Endothelial cell of umbilical vein (primary cell): Measurements from ENCODE around the gene DNAJC28. TPM values are rescaled to one million over a fixed set of nuclear protein-coding genes. Genes with fewer than 3 reads are reported as not detected.

ENCODE experiments used
- BruUV-seq: library from RNA; stranded (reverse); fragments of 400-500 nt; replicated peaks from 2 replicates; lab custom pipeline; 2021; lab: Mats Ljungman, UMichigan
- CTCF ChIA-PET: fragments of 300-600, 350-600 bp; sonication (Branson Sonifier 250); formaldehyde crosslinking; loops from one replicate; lab custom pipeline; 2021; ENCODE audit warnings: antibody characterized with exemption, inconsistent platforms; lab: Charles Lee
- POLR2A ChIA-PET: fragments of 300-600, 350-600 bp; sonication (Branson Sonifier 250); formaldehyde crosslinking; loops from one replicate; lab custom pipeline; 2021; ENCODE audit warnings: antibody characterized with exemption, inconsistent platforms; lab: Charles Lee
- DNase-seq: peaks from one replicate; pipeline ENCODE4 v3.0.0-alpha.2; 2011; ENCODE audit warnings: low read depth, low spot score
- FAIRE-seq: peaks from 2 replicates; lab custom pipeline; 2011; peaks lifted over from hg19 to GRCh38; lab: Jason Lieb, UNC
- H2AFZ ChIP-seq: 2 replicates; pipeline ENCODE4 v1.6.0; 2012; ENCODE audit warnings: low read depth, low read length, control low read depth, inconsistent platforms
- H3K27ac ChIP-seq: 2 replicates; pipeline ENCODE4 v1.5.1; 2011; ENCODE audit warnings: low read depth, mild to moderate bottlenecking, control low read depth, low read length, moderate library complexity; ENCODE audit not compliant: insufficient read depth
- H3K27me3 ChIP-seq, 2 experiments: 2 replicates each; pipeline versions ENCODE4 v1.6.0 to v1.6.1; 2011; ENCODE audit warnings: low read length in 2 of 2, mixed read lengths in 1 of 2; ENCODE audit not compliant: control insufficient read depth in 2 of 2, insufficient read depth in 2 of 2
- H3K36me3 ChIP-seq, 2 experiments: 2 replicates in 1 of 2; 3 replicates in 1 of 2; pipeline ENCODE4 v1.5.1; 2011; ENCODE audit warnings: low read length in 2 of 2, mild to moderate bottlenecking in 1 of 2, moderate library complexity in 1 of 2; ENCODE audit not compliant: control insufficient read depth in 2 of 2, insufficient read depth in 2 of 2; ENCODE audit errors: extremely low read depth in 1 of 2
- H3K4me1 ChIP-seq: 3 replicates; pipeline ENCODE4 v1.5.1; 2011; ENCODE audit warnings: mild to moderate bottlenecking, low read length; ENCODE audit not compliant: control insufficient read depth, insufficient read depth; ENCODE audit errors: extremely low read depth
- H3K4me2 ChIP-seq: 2 replicates; pipeline ENCODE4 v1.6.1; 2011; ENCODE audit warnings: low read length, control low read depth, mixed read lengths; ENCODE audit not compliant: insufficient read depth
- H3K4me3 ChIP-seq, 3 experiments: fragments of 200-600 bp in 1 of 3; sonication (generic), shearing (Covaris generic) in 1 of 3; replicated peaks in 1 of 3; 2 replicates each; pipeline ENCODE4 v1.5.1; 2011 to 2016; ENCODE audit warnings: control low read depth in 3 of 3, low read length in 3 of 3, mild to moderate bottlenecking in 2 of 3, inconsistent platforms in 1 of 3, low read depth in 1 of 3, moderate library complexity in 1 of 3; ENCODE audit not compliant: insufficient read depth in 1 of 3
- H3K79me2 ChIP-seq: 2 replicates; pipeline ENCODE4 v1.6.0; 2012; ENCODE audit warnings: low read length, inconsistent platforms; ENCODE audit not compliant: control insufficient read depth, insufficient read depth
- H3K9ac ChIP-seq: replicated peaks from 2 replicates; pipeline ENCODE3; 2011; ENCODE audit warnings: low read length, control low read depth; ENCODE audit not compliant: insufficient read depth; ENCODE audit errors: extremely low read depth
- H3K9me1 ChIP-seq: replicated peaks from 3 replicates; pipeline ENCODE4 v1.6.0; 2011; ENCODE audit warnings: mild to moderate bottlenecking, low read length; ENCODE audit not compliant: control insufficient read depth, insufficient read depth; ENCODE audit errors: extremely low read depth
- H3K9me3 ChIP-seq: replicated peaks from 2 replicates; pipeline ENCODE4 v1.5.1; 2012; ENCODE audit warnings: low read length, inconsistent platforms; ENCODE audit not compliant: control insufficient read depth, insufficient read depth
- H4K20me1 ChIP-seq: replicated peaks from 2 replicates; pipeline ENCODE3; 2011; ENCODE audit warnings: mild to moderate bottlenecking, low read length; ENCODE audit not compliant: control insufficient read depth, insufficient read depth; ENCODE audit errors: extremely low read depth
- CTCF ChIP-seq, 2 donors: IDR thresholded peaks; 1 replicate in 1 of 2; 2 replicates in 1 of 2; pipeline ENCODE4 v1.5.1; 2011; ENCODE audit warnings: low read length in 2 of 2, mild to moderate bottlenecking in 2 of 2, moderate library complexity in 2 of 2, control low read depth in 1 of 2, inconsistent platforms in 1 of 2, low read depth in 1 of 2; ENCODE audit not compliant: insufficient read depth in 1 of 2; ENCODE audit errors: extremely low read depth in 1 of 2
- EZH2 ChIP-seq: IDR thresholded peaks from 2 replicates; pipeline ENCODE4 v1.6.1; 2012; ENCODE audit warnings: borderline replicate concordance, low read depth, mild to moderate bottlenecking, moderate library complexity, low read length, inconsistent platforms; ENCODE audit not compliant: severe bottlenecking
- FOS ChIP-seq: IDR thresholded peaks from 2 replicates; pipeline ENCODE4 v1.6.1; 2011; ENCODE audit warnings: mild to moderate bottlenecking, low read length, moderate library complexity, borderline replicate concordance; ENCODE audit not compliant: insufficient read depth
- GATA2 ChIP-seq: IDR thresholded peaks from 2 replicates; pipeline ENCODE4 v1.7.0; 2011; ENCODE audit warnings: low read depth, mild to moderate bottlenecking, moderate library complexity, mixed read lengths, low read length; ENCODE audit not compliant: insufficient read length, insufficient read depth
- JUN ChIP-seq: IDR thresholded peaks from 2 replicates; pipeline ENCODE4 v1.6.1; 2011; ENCODE audit warnings: borderline replicate concordance, low read depth; ENCODE audit not compliant: insufficient read length, insufficient read depth
- MYC ChIP-seq: IDR thresholded peaks from one replicate; pipeline ENCODE4 v1.6.1; 2011; ENCODE audit warnings: mild to moderate bottlenecking, low read depth, low read length
- POLR2A ChIP-seq: IDR thresholded peaks from 2 replicates; pipeline ENCODE4 v1.6.1; 2012; ENCODE audit warnings: low read depth, mild to moderate bottlenecking, control low read depth, low read length
- POLR2AphosphoS5 ChIP-seq: IDR thresholded peaks from 2 replicates; pipeline ENCODE4 v1.6.1; 2012; ENCODE audit warnings: low read depth, mild to moderate bottlenecking, control low read depth, low read length, moderate library complexity; ENCODE audit not compliant: insufficient read depth
- dilution Hi-C: fragments of 300-500 bp; cut with MboI; formaldehyde crosslinking; loops from one replicate; pipeline ENCODE4 v1.15.0; 2019; ENCODE audit warnings: low sequenced_read_pairs; ENCODE audit not compliant: extremely low pct_ligation_motif_present
- intact Hi-C: fragments of 100-400 bp; cut with micrococcal nuclease; formaldehyde crosslinking; loops from one replicate; pipeline ENCODE4 v1.10.0; 2022
- polyA plus RNA-seq, 4 experiments: library from polyadenylated mRNA; depleted of rRNA in 3 of 4; stranded (reverse) in 3 of 4; unstranded in 1 of 4; fragments of >200 nt; gene quantifications; 2 replicates each; pipeline versions ENCODE4 v1.2.1 to v1.2.3, GENCODE V29; 2011 to 2012; ENCODE audit warnings: missing spikeins in 1 of 4
- total RNA-seq: library from RNA; stranded (reverse); gene quantifications from 2 replicates; pipeline ENCODE4 v1.2.3, GENCODE V29; 2021
- TF ChIP-seq, protein P1 (sequence below): IDR thresholded peaks from 2 replicates; pipeline ENCODE4 v1.6.1; 2011; ENCODE audit not compliant: insufficient read depth, insufficient read length

DNAJC28 gene
- total and polyA plus RNA-seq, 2 donors (not counting 3 experiments of a cell fraction or from before 2014, with no cell fraction given), result 0.19 to 0.82 TPM

- H3K4me1 ChIP-seq, result peaks cover 4% of the 10 kb centered on the region
- intact Hi-C loops, result no loop called here
- FAIRE-seq (no peak), DNase-seq (no peak)
- no peak overlapping the region for H2AFZ ChIP-seq
- no TSS peak for BruUV-seq
- no peak overlapping the region for H3K9ac ChIP-seq
- no peaks in the 10 kb centered on the region for H4K20me1 ChIP-seq
- no peaks in the 10 kb centered on the region for H3K79me2 ChIP-seq
- H3K27ac ChIP-seq, result no peak overlapping the region
- H3K4me3 ChIP-seq, result no peak overlapping the region
- H3K9me1 ChIP-seq, result no peaks in the 10 kb centered on the region
- H3K36me3 ChIP-seq, result no peaks in the 10 kb centered on the region
- no peak for TF ChIP-seq JUN
- no peak for TF ChIP-seq POLR2A
- no peak for TF ChIP-seq CTCF (IDR thresholded peaks at IDR 0.05; ENCODE audit: extremely low read depth in 1 of 2, insufficient read depth in 1 of 2, low read depth in 1 of 2, low read length in 2 of 2)
- TF ChIP-seq MYC, result no peak
- TF ChIP-seq, protein P1, sequence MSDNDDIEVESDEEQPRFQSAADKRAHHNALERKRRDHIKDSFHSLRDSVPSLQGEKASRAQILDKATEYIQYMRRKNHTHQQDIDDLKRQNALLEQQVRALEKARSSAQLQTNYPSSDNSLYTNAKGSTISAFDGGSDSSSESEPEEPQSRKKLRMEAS, result no peak
- TF ChIP-seq POLR2AphosphoS5, result no peak
- TF ChIP-seq GATA2, result no peak
- TF ChIP-seq FOS, result no peak
- no peak for TF ChIP-seq EZH2
- H3K9me3 ChIP-seq, result no peaks in the 10 kb centered on the region
- peaks cover 0 to 2% of the 10 kb centered on the region in 2 experiments for H3K27me3 ChIP-seq
- ChIA-PET POLR2A (no interaction called here), CTCF (interaction anchor here (0.6 to 1.4 kb wide), 2 partner anchors 13 to 16 kb away, joined by 3 to 6 read pairs; partner anchors contain the start of gene TMEM50B)
- no peak overlapping the region for H3K4me2 ChIP-seq
- dilution Hi-C loops, result no loop called here
These were observed 4.2 kb upstream of the DNAJC28 start for GRCh38 chr21:33495743-33496142.
